ENCODE measurements around the gene CYTIP. TPM values are rescaled to one million over a fixed set of nuclear protein-coding genes. Genes with fewer than 3 reads are reported as not detected.

CYTIP gene
- polyA plus RNA-seq, 1 experiment: not detected

DNA sequence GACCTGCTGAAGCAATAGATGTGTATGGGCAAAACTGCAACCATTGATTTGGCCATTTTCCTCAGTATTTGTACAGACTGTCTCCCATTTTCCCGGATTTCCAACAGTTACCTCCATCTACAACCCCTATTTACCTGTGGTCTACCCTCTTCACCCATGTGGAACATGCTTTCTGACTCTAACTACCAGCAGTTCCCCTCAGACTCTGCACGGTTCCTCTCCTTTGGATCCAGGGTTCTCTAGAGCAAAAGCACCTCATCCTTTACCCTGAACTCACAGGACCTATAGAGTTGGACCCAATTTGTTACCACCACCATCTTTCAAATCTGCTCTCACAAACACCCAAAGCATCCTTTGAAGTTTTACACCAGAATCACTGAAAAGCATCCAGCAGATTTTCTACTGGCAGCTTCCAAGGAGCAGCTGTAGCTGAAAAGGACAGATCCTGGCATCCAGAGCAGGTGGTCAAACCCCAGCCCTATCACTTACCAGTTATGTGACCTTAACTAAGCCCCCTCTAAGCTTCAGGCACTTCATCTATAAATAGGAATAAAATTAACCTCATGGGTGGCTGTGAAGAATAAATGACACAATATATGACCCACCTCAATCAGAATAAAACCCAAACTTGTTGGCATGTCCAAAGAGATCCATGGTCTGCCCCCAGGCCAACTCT, 15.3 kb downstream of the CYTIP start:
- no peaks in the 10 kb centered on the region for H3K27me3 ChIP-seq (ENCODE audit: control insufficient read depth, insufficient read depth, low read length)
- H3K27ac ChIP-seq (ENCODE audit: low read depth, low read length): no peak overlapping the region
- POLR2A ChIA-PET: no interaction called here
- H3K9me3 ChIP-seq (ENCODE audit: control insufficient read depth, insufficient read depth, low read length): no peaks in the 10 kb centered on the region
- CTCF ChIA-PET: no interaction called here
- DNase-seq (ENCODE audit: low read depth, low spot score): no peak
- TF ChIP-seq, protein P1, sequence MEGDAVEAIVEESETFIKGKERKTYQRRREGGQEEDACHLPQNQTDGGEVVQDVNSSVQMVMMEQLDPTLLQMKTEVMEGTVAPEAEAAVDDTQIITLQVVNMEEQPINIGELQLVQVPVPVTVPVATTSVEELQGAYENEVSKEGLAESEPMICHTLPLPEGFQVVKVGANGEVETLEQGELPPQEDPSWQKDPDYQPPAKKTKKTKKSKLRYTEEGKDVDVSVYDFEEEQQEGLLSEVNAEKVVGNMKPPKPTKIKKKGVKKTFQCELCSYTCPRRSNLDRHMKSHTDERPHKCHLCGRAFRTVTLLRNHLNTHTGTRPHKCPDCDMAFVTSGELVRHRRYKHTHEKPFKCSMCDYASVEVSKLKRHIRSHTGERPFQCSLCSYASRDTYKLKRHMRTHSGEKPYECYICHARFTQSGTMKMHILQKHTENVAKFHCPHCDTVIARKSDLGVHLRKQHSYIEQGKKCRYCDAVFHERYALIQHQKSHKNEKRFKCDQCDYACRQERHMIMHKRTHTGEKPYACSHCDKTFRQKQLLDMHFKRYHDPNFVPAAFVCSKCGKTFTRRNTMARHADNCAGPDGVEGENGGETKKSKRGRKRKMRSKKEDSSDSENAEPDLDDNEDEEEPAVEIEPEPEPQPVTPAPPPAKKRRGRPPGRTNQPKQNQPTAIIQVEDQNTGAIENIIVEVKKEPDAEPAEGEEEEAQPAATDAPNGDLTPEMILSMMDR (IDR thresholded peaks at IDR 0.05; ENCODE audit: low read depth, low read length): no peak
- H3K4me3 ChIP-seq (ENCODE audit: low read depth, low read length): no peak overlapping the region

DNA sequence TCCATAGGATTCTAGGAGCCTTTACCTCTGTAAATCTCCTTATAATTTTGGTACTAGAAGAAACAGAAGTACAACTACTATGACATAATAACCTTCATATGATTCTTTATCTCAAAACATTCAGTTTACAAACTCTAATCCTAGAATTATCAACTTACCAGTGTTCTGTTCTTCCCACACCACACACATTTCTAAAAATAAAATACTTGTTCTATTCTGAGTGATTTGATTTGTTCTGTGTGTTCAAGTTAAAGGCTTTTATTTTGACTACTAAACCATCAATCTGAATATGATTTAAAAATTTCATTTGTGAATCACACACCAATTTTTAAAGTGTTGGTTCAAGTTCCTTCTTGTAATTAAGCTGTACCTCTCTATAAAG, 16.0 kb downstream of the CYTIP start:
- CTCF ChIA-PET: no interaction called here
- TF ChIP-seq, protein P1 (IDR thresholded peaks at IDR 0.05; ENCODE audit: low read depth, low read length): no peak
- POLR2A ChIA-PET: no interaction called here
- no peak for DNase-seq (ENCODE audit: low read depth, low spot score)
- H3K4me3 ChIP-seq (ENCODE audit: low read depth, low read length): no peak overlapping the region
- no peaks in the 10 kb centered on the region for H3K27me3 ChIP-seq (ENCODE audit: control insufficient read depth, insufficient read depth, low read length)
- no peaks in the 10 kb centered on the region for H3K9me3 ChIP-seq (ENCODE audit: control insufficient read depth, insufficient read depth, low read length)
- H3K27ac ChIP-seq (ENCODE audit: low read depth, low read length): no peak overlapping the region

DNA sequence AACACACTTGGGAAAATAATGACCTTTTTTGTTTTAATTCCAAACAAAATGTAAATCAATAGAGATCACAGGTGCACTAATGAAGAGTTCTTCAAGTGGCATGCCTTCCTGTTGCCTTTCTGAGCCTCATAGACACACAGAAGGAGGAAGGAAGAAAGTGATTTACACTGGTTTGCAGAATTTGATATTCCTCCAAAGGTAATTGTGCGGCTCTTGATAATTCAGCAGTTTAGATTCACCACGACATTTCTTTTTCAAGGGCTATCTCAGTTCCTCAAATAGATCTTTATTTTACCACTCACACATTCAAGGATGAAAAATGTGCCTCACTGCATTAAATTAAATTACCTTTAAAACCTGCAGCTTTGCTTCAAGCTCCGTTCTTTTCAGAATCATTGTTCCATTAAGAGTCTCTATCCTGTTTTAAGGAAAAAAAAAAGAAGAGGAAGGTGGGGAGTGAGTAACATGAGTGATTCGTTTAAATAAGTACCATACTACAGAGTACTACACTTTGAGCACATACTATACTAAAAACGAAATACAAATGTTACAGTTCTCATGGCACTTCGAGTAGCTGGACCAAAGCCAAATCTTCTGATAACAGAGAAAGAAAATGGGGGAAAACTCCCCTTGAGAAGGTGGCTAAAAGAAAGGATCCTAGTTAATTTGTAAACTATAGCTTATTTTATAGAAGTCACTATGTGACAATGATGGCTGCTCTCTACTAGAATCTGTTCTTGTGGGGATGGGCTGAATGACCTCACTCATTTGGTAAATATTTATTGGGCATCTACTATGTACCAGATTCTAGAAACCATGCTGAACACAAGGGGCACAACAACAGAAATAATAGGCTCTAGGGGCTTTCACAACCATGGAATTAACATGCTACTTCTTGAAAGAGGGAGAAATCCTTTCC, 16.6 kb downstream of the CYTIP start:
- H3K4me3 ChIP-seq (ENCODE audit: low read depth, low read length): no peak overlapping the region
- DNase-seq (ENCODE audit: low read depth, low spot score): no peak
- CTCF ChIA-PET: no interaction called here
- no peak overlapping the region for H3K27ac ChIP-seq (ENCODE audit: low read depth, low read length)
- TF ChIP-seq, protein P1 (IDR thresholded peaks at IDR 0.05; ENCODE audit: low read depth, low read length): no peak
- H3K27me3 ChIP-seq (ENCODE audit: control insufficient read depth, insufficient read depth, low read length): no peaks in the 10 kb centered on the region
- POLR2A ChIA-PET: no interaction called here
- no peaks in the 10 kb centered on the region for H3K9me3 ChIP-seq (ENCODE audit: control insufficient read depth, insufficient read depth, low read length)

DNA sequence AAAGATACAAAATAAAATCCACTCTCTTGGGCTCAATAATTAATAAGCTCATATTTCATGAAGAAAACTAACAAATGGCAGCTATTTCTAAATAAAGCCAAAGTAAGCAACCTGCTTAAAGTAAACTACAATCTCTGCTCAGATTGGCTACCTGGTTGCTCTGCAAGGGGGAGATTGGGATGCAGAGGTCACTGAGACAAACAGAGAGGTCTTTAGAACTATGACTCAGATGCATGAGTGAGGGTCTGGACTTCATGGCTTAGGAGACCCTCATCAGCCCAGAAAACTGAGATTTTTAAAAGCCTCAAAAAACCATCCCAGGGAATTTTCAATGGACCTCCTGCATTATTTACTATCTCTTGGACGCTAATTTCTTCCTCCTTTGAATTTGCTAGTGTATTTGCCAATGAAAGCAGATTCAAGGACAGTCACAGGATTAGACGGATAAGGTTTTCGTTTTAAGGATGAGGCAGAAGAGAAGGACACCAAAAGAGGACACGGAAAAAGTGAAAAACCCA, 17.4 kb downstream of the CYTIP start:
- CTCF ChIA-PET: no interaction called here
- Histone ChIP-seq H3K27ac (ENCODE audit: low read depth, low read length) (no peak overlapping the region), H3K4me3 (ENCODE audit: low read depth, low read length) (no peak overlapping the region), H3K27me3 (ENCODE audit: control insufficient read depth, insufficient read depth, low read length) (no peaks in the 10 kb centered on the region), H3K9me3 (ENCODE audit: control insufficient read depth, insufficient read depth, low read length) (no peaks in the 10 kb centered on the region)
- TF ChIP-seq, protein P1 (IDR thresholded peaks at IDR 0.05; ENCODE audit: low read depth, low read length): no peak
- DNase-seq (ENCODE audit: low read depth, low spot score): no peak
- POLR2A ChIA-PET: no interaction called here

DNA sequence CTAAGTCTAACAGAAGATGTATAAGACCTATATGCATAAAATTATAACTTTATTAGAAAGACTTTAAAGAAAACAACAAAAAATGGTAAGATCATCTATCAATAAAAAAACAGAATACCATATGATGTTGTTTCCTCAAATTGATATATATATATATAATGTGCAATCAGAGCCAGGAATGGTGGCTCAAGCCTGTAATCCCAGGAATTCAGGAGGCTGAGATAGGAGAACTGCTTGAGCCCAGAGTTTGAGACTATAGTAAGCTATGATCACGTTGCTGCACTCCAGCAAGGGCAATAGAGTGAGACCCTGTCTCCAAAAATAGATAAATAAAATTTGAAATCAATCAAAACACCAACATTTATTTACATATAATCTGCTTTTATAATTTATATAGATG, 19.5 kb downstream of the CYTIP start:
- Histone ChIP-seq H3K27me3 (ENCODE audit: control insufficient read depth, insufficient read depth, low read length) (no peaks in the 10 kb centered on the region), H3K4me3 (ENCODE audit: low read depth, low read length) (no peak overlapping the region), H3K27ac (ENCODE audit: low read depth, low read length) (no peak overlapping the region), H3K9me3 (ENCODE audit: control insufficient read depth, insufficient read depth, low read length) (no peaks in the 10 kb centered on the region)
- CTCF ChIA-PET: no interaction called here
- TF ChIP-seq, protein P1 (IDR thresholded peaks at IDR 0.05; ENCODE audit: low read depth, low read length): no peak
- POLR2A ChIA-PET: no interaction called here
- no peak for DNase-seq (ENCODE audit: low read depth, low spot score)
